Measurements from ENCODE around the gene SLC7A14. TPM values are rescaled to one million over a fixed set of nuclear protein-coding genes. Genes with fewer than 3 reads are reported as not detected.

SLC7A14 gene
- total RNA-seq: not detected in 2 replicates

DNA sequence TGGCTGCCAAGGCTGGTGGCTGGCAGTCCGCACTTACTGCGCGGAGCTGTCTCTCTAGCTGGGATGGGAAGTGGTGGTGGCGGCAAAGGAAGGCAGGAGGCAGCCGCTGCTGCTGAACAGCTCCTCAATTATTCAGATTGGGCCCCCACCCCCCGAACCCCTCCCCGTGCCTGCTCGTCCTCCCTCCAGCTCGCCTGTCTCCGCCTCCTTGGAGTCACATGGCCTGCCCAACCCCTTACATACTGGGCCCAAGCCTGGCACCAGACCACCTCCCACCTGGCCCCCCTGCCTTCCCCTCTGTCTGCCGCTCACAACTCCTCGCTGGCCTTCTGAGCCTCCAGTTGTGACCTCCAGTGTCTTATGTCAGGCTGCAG lies at the start of gene SLC7A14:
TSS of gene SLC7A14 (minus strand) at position 139 of the 374 bp plus-strand sequence. CDS start 59,139 bp downstream, outside the sequence.

DNA sequence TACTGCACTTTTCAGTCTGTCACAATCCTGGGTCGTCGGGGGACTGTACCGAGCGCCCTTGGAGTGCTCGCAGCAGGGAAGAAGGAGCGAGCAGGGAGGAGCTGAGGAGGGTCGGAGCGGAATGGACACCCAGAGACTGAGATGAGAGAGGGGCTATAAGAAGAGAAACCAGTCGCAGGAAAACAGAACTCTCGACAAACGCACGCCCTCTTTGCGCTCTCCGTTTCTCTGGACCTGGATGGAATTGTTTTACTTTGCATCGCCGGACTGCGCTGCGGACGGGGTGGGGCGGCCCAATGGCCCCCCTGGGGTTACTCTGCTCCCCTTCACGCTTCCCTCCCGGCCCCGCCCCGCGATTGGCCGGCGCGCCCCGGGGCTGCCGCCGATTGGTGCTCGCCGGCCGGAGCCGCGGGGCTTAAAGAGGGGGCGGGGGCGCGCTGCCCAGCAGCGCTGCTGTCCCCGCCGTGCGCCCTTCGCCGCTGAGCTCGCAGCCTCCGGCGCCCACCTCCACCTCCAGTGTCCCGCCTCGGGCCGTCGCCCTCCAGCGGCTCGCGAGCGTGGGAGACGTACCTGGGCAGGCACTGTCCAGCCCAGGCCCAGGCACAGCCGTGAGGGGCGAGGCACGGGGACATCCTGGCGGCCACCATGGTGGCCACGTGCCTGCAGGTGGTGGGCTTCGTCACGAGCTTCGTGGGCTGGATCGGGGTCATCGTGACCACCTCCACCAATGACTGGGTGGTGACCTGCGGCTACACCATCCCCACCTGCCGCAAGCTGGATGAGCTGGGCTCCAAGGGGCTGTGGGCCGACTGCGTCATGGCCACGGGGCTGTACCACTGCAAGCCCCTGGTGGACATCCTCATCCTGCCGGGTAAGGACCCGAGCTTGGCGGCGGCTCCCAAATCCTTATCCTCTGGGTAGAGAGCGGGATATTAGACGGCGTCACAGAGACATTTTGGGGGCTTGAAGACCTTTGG lies 167.2 kb downstream of the SLC7A14 start, which contains the start of gene CLDN11:
TSS of gene CLDN11 (plus strand) at position 447 of the 977 bp plus-strand sequence. CDS start at position 646, 199 bp downstream.

Other genes starting within 250 kb of the SLC7A14 start
- 11.4 and 24.1 TPM in 2 replicates for gene SKIL, start 228.4 kb downstream of the SLC7A14 start, total RNA-seq
- 2.8 and 3.0 TPM in 2 replicates for gene CLDN11, start 167.2 kb downstream of the SLC7A14 start, total RNA-seq